Immature natural killer cell (primary cell): ENCODE measurements around the gene CAPN9. TPM values are rescaled to one million over a fixed set of nuclear protein-coding genes. Genes with fewer than 3 reads are reported as not detected.

Source experiments
- DNase-seq, 3 donors: peaks; one replicate each; pipeline ENCODE4 v3.0.0; 2022; ENCODE audit warnings: mixed read lengths in 1 of 3
- H3K27ac Mint-ChIP-seq, 6 donors: one replicate each; pipeline ENCODE4 v1.8.0; 2020; ENCODE audit warnings: mixed read lengths in 6 of 6, mild to moderate bottlenecking in 5 of 6, inconsistent platforms in 4 of 6, moderate library complexity in 3 of 6
- H3K27me3 Mint-ChIP-seq, 3 donors: one replicate each; pipeline ENCODE4 v1.8.0; 2020 to 2021; ENCODE audit warnings: low read depth in 3 of 3, mild to moderate bottlenecking in 3 of 3, mixed read lengths in 3 of 3, moderate library complexity in 3 of 3, inconsistent platforms in 1 of 3
- H3K36me3 Mint-ChIP-seq, 3 donors: one replicate each; pipeline ENCODE4 v1.8.0; 2020; ENCODE audit warnings: mixed read lengths in 3 of 3, inconsistent platforms in 2 of 3, mild to moderate bottlenecking in 2 of 3
- H3K4me1 Mint-ChIP-seq, 2 donors: one replicate each; pipeline ENCODE4 v1.8.0; 2020; ENCODE audit warnings: inconsistent platforms in 2 of 2, mild to moderate bottlenecking in 2 of 2, mixed read lengths in 2 of 2, moderate library complexity in 1 of 2
- H3K4me3 Mint-ChIP-seq, 5 donors: one replicate each; pipeline ENCODE4 v1.8.0; 2020; ENCODE audit warnings: mild to moderate bottlenecking in 5 of 5, mixed read lengths in 5 of 5, inconsistent platforms in 3 of 5, moderate library complexity in 3 of 5
- H3K9me3 Mint-ChIP-seq, 6 donors: one replicate each; pipeline ENCODE4 v1.8.0; 2020; ENCODE audit warnings: mild to moderate bottlenecking in 6 of 6, mixed read lengths in 6 of 6, inconsistent platforms in 4 of 6, moderate library complexity in 3 of 6
- polyA plus RNA-seq, 3 donors: library from polyadenylated mRNA; unstranded; fragments of 300-500 nt; fragmentation: Illumina TruSeq; gene quantifications; one replicate each; pipeline ENCODE4 v1.2.3, GENCODE V29; 2021

The CAPN9 gene
- polyA plus RNA-seq, 3 donors from 2014 or later = not detected

DNA sequence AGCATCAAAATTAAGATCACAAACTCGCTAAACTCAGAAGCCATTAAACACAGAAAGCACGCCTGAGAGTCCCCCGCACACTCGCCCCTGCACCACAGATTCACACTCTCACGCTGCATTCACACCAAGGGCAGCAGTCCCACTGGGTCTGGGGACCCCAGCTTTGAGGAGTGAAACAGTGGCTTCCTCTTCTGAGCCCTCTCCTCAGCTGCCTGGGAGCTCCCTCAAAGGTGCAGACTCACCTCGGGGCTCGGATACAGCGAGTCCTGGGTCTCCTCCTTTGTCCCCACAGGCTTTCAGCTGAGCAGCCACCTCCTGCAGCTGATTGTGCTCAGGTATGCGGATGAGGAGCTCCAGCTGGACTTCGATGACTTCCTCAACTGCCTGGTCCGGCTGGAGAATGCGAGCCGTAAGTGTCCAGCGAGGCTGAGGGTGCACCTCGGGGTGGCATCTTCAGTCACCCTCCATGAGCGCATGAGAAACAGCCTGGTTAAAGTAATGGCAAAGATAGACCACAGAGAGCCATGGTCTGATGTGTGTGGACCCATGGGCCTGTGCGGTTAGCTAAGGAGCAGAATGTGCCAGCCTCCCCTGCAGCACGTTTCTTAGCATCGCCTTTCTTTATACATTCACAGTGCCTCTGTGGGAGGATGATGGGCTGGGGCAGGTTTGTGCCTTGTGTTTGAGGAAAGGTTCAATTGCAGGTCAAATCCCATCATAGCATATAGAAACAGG, 47.9 kb downstream of the CAPN9 start:
- Mint-ChIP-seq H3K27me3 (peaks cover 2 to 7% (median 5%) of the 10 kb centered on the region in 3 donors), H3K36me3 (no peaks in the 10 kb centered on the region), H3K4me3 (no peak overlapping the region), H3K9me3 (no peaks in the 10 kb centered on the region), H3K27ac (no peak overlapping the region), H3K4me1 (no peaks in the 10 kb centered on the region)
- no peak for DNase-seq

DNA sequence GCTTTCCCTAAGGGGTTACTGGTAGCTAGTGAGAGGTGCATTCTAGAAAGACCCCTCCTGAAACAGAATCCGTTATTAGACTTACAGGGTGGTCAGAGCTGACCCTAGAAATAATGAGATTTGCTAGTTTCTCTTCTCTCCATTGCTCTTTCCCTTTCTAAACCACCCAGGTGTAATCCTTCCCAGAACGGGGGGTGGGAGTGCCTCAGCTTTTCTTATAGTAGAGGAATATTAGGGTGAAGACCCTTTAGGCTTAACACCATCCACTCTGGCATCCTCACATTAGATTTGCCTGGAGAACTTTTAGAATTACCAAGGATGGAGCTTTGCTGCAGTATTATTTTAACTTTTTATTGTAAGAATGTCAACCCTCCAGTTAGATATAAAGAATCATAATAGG, 49.4 kb downstream of the CAPN9 start:
- Mint-ChIP-seq H3K27ac (no peak overlapping the region), H3K4me1 (no peaks in the 10 kb centered on the region), H3K9me3 (no peaks in the 10 kb centered on the region), H3K27me3 (peaks cover 4 to 11% (median 5%) of the 10 kb centered on the region in 3 donors), H3K36me3 (no peaks in the 10 kb centered on the region), H3K4me3 (no peak overlapping the region)
- DNase-seq = no peak

DNA sequence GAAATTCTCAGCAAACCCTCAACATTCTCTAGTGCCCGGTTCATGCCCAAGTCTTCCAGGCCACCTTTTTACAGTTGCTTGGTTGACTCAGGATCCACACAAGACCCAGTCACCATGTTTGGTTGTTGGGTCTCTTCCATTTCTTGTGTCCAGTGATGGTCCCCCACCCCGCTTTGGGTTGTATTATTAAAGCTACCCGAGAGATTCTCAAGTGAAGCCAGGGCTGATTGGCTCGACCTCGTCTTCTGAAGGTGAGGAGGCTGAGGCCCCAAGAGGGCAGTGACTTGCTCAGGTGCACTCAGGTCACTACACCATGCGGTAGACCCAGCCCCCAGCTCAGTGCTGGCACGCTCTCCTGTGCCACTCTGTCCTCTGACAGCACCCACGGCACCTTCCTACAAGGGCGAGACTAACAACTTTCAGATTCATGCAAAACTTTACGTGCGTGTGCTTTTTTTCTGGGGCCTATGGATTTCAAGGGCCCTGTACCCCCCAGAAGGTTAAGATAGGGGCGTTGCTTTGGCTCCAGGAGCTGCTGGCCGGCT, 50.3 kb downstream of the CAPN9 start:
- Mint-ChIP-seq H3K9me3 (no peaks in the 10 kb centered on the region), H3K27ac (no peak overlapping the region), H3K4me3 (no peak overlapping the region), H3K27me3 (peaks cover 3 to 13% (median 7%) of the 10 kb centered on the region in 3 donors), H3K4me1 (no peaks in the 10 kb centered on the region), H3K36me3 (no peaks in the 10 kb centered on the region)
- DNase-seq = no peak

DNA sequence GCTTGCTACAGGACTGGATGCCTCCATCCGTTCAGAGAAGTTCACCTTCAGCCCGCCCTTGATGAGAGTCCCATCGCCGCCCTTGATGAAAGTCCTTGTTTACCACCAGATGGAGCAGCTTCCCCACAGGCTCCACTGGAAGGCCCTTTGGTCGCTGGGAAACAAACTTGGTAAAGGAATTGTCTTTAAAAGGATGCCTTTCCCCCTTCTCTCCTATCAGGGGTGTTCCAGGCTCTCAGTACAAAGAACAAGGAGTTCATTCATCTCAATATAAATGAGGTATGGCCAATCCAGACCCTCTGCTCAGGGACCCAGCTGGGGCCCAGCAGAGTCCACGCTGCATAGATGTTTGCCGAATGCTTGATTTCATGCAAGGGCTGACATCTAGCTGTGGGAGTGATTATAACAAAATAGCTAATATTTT, 50.8 kb downstream of the CAPN9 start:
- no peaks in the 10 kb centered on the region for H3K36me3 Mint-ChIP-seq

DNA sequence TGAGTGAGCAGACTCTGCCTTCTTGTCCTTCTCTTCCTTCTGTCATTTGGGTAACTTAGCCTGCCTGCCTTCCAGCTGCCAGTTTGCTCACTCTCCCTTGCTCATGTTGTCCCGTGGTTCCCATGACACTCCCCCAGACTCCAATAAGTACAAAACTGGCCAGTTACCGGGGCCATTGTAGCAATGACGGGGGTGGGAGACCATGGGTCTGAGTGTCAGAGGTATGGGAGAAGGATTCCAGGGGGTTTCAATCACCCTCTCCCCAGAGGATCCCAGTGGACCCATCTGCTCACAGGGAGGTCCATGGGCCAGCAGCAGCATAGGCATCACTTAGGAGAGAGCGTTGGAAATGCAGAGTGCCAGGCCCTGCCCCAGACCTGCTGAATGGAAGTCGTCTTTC, 51.3 kb downstream of the CAPN9 start:
- Mint-ChIP-seq H3K27me3 (peaks cover 3 to 13% (median 7%) of the 10 kb centered on the region in 3 donors), H3K4me3 (no peak overlapping the region), H3K27ac (no peak overlapping the region), H3K4me1 (no peaks in the 10 kb centered on the region), H3K36me3 (no peaks in the 10 kb centered on the region), H3K9me3 (no peaks in the 10 kb centered on the region)
- no peak for DNase-seq

More for the DNA sequence above, 50.8 kb downstream of the CAPN9 start:
- Mint-ChIP-seq H3K4me1 (no peaks in the 10 kb centered on the region), H3K9me3 (no peaks in the 10 kb centered on the region), H3K27me3 (peaks cover 3 to 13% (median 7%) of the 10 kb centered on the region in 3 donors), H3K4me3 (no peak overlapping the region), H3K27ac (no peak overlapping the region)
- DNase-seq = no peak

DNA sequence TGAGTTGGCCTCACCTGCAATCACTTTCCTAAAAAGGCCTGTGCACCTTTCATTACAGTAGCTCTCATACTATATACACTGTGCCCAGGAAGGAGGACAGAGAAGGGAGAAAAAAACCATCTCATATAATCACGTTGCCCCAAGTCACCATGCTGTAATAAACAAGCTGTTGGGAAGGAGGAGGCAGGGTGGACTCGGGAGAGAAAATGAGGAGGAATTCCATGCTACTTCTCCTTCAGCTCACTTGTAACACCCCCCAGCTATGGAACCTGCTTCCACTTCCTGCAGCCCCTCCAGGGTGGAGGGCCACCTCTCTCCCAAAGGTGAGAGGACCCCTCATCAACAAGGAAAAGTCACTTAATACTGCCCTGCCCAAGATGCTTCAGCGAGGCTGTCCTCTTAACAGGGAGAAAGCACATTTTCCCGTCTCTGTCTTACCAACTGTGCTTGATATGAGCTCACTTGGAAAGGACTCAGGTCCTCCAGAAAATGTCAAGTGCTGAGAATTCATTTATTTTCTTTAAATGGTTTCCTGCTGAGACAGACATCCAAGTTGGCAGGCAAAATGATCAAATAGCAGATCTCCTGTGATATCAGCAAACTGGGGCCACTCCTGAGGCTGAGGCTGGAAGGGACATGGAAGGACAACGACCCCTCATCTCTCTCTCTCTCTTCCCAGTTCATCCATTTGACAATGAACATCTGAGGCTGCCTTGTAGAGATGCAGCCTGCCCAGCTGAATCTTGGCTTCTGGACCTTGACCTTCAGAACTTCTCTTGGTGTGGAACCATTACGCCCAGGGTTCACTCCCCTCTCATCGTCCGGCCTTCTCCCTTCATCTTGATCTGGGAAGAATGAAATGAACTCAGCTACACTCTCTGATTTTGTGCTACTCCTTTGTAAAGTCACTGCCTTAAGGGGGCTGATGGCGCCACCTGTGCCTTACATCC, 54.0 kb downstream of the CAPN9 start:
- no peak overlapping the region for H3K27ac Mint-ChIP-seq
- no peak overlapping the region for H3K4me3 Mint-ChIP-seq
- peaks cover 3 to 13% (median 7%) of the 10 kb centered on the region in 3 donors for H3K27me3 Mint-ChIP-seq
- DNase-seq = no peak
- peaks cover 0 to 4% (median 0%) of the 10 kb centered on the region in 6 donors for H3K9me3 Mint-ChIP-seq
- no peaks in the 10 kb centered on the region for H3K4me1 Mint-ChIP-seq
- H3K36me3 Mint-ChIP-seq = no peaks in the 10 kb centered on the region

DNA sequence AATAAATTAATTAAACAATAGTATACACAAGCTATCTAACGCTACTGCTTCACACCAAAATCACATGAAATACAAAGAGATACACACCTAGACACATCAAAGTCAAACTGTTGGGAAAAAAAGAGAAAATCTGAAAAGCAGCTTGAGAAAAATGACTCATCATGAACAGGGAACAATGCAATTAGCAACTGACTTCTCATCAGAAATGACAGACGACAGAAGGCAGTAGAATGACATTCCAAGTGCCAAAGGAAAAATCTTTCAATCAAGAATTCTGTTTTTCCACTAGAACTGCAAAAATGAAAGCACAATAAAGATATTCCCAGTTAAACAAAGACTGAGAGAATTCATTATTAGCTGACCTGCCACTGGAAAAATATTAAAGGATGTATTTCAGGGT, 57.2 kb downstream of the CAPN9 start:
- peaks cover 0 to 8% (median 7%) of the 10 kb centered on the region in 3 donors for H3K27me3 Mint-ChIP-seq
- no peak overlapping the region for H3K4me3 Mint-ChIP-seq
- DNase-seq = no peak
- H3K27ac Mint-ChIP-seq = no peak overlapping the region
- H3K9me3 Mint-ChIP-seq = peaks cover 0 to 4% (median 0%) of the 10 kb centered on the region in 6 donors
- H3K36me3 Mint-ChIP-seq = no peaks in the 10 kb centered on the region
- H3K4me1 Mint-ChIP-seq = no peaks in the 10 kb centered on the region

DNA sequence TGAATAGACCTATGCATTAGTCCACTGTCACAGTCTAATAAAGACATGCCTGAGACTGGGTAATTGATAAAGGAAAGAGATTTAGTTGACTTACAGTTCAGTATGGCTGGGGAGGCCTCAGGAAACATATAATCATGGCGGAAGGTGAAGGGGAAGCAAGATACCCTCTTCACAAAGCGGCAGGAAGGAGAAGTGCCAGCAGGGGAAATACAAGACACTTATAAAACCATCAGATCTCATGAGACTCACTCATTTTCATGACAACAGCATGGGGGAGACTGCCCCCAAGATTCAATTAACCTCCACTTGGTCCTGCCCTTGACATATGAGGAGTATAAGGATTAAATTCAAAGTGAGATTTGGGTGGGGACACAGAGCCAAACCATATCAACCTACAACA, 59.4 kb downstream of the CAPN9 start:
- no peak overlapping the region for H3K27ac Mint-ChIP-seq
- H3K4me1 Mint-ChIP-seq = no peaks in the 10 kb centered on the region
- no peak overlapping the region for H3K4me3 Mint-ChIP-seq
- no peak for DNase-seq
- H3K36me3 Mint-ChIP-seq = no peaks in the 10 kb centered on the region
- peaks cover 0 to 4% (median 0%) of the 10 kb centered on the region in 6 donors for H3K9me3 Mint-ChIP-seq
- peaks cover 2 to 3% (median 3%) of the 10 kb centered on the region in 3 donors for H3K27me3 Mint-ChIP-seq

DNA sequence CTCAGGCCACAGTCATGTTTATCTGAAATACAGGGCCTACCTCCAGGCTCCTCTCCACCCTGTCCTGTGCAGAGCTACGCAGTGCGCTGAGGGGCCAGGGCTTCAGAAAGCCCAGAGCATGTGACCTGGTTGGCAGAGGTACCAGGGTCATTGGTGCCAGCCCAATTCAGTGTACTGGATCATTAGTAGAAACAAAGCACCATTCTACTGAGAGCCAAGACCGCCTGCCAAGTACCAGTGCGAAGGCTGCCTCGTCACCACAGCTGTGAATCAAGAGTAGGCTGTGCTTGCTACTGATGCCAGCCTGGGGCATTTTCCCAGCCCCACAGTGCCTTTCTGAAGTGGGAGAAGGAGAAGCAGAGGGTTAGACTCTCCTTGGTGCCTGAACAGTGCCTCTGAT, 59.8 kb downstream of the CAPN9 start:
- Mint-ChIP-seq H3K27ac (no peak overlapping the region), H3K36me3 (no peaks in the 10 kb centered on the region), H3K4me1 (no peaks in the 10 kb centered on the region), H3K27me3 (peaks cover 0 to 5% (median 1%) of the 10 kb centered on the region in 3 donors), H3K9me3 (peaks cover 0 to 4% (median under 1%) of the 10 kb centered on the region in 6 donors), H3K4me3 (no peak overlapping the region)
- no peak for DNase-seq

DNA sequence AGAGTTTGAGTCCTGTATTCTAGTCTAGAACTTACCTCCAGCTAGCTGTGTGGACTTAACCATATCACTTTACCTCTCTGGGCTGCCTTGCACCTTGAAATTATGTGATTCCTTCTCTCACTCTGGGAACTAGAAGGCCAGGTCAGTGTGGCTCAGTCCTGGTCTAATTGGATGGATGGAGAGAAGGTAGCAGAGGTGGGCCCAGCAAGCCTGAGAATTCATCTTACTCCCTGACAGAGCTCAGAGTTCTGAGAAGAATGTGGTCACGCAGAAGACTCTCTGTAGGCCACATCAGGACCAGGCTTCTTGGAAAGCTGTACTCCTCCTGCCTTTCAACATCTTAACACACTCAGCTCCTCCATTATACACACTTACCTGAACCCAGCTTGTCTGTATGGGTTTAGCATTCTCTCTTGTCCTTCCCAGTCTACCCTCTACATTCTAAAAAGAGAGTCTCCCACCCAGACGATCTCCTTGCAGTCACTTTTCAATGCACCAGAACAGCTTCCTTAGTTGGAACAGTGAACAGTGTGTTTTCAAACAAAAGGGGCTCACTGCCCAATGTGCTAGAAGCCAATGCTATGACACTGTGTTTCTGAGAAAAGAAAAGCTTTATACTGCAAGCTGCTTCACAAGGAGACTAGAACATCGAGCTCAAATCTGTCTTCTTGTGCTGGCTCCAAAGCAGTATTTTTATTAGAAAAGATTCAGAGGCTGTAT, 60.5 kb downstream of the CAPN9 start:
- Mint-ChIP-seq H3K27ac (no peak overlapping the region), H3K4me3 (no peak overlapping the region), H3K9me3 (peaks cover 2 to 7% (median 6%) of the 10 kb centered on the region in 6 donors), H3K36me3 (peaks cover 0 to 5% (median 3%) of the 10 kb centered on the region in 3 donors), H3K27me3 (peaks cover 0 to 5% (median 0%) of the 10 kb centered on the region in 3 donors), H3K4me1 (no peaks in the 10 kb centered on the region)
- no peak for DNase-seq

DNA sequence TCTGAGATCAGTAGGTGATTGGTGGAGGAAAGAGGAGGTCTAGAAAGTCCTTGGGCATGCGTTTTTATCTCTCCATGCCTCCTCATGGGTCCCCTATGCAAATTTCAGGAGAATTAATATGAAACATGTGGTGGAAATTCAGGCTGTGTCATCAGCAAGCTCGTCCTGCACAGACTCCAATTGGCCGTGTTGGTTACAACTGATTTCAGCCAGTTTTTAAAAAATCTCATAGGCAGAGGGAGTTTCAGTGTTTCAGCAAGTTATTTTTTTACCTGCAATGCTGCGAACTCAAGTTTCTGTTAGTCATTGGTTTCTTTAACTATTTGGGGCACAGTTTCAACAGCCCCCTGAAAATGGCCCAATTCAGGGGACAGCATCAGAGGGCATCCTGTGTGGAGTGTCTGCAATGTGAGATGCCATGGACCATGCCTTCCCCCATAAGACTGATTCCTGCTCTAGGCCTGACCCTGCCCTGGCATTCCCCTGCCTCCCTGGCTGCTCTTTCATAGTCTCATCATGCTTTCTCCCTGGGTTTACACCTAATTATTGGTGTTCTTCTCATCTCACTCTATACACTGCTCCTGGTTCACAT, 61.2 kb downstream of the CAPN9 start:
- no peak for DNase-seq
- peaks cover 4 to 14% (median 12%) of the 10 kb centered on the region in 6 donors for H3K9me3 Mint-ChIP-seq
- peaks cover 4 to 6% (median 5%) of the 10 kb centered on the region in 3 donors for H3K36me3 Mint-ChIP-seq
- H3K4me3 Mint-ChIP-seq = no peak overlapping the region
- H3K27me3 Mint-ChIP-seq = peaks cover 0 to 6% (median 2%) of the 10 kb centered on the region in 3 donors
- no peaks in the 10 kb centered on the region for H3K4me1 Mint-ChIP-seq
- no peak overlapping the region for H3K27ac Mint-ChIP-seq

DNA sequence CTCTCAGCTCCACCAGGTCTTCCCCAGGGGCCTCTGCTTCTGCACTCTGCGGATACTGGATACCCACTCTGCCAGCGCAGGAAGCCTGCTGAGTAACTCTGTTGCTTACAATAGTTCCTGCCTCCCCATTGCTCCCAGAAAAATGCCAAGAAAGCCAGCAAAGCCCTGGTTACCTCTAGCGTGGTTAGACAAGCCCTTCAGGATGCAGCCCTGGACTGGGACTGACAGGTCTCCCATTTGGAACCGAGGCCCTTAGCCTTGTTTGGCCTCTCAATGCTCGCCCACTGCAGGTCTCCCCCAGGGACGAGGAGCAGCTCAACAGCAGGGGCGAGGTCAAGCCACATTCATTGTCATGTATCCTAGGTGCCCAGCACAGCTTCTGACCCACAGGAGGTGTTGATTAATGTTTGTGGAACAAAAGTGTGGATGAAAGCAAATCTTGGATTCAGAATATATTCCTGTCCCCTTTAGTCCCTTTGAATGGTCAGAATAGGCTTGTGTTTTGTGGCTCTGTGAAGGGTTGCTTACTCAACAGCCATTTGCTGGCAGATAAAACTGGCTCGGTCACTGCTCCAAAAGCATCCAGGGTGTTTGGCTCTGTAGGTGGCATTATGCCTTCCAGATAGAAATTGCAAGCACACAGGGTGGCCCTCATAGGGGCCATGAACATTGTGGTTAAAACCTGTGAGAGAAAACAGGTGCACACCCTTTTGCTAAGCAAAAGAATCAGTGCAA, 62.2 kb downstream of the CAPN9 start:
- H3K4me3 Mint-ChIP-seq = no peak overlapping the region
- H3K9me3 Mint-ChIP-seq = peaks cover 8 to 22% (median 18%) of the 10 kb centered on the region in 6 donors
- H3K27ac Mint-ChIP-seq = no peak overlapping the region
- H3K4me1 Mint-ChIP-seq = no peaks in the 10 kb centered on the region
- DNase-seq = no peak
- peaks cover 6 to 12% (median 6%) of the 10 kb centered on the region in 3 donors for H3K27me3 Mint-ChIP-seq
- H3K36me3 Mint-ChIP-seq = peaks cover 5 to 11% (median 10%) of the 10 kb centered on the region in 3 donors
